ENCODE measurements around the gene RAB9B. TPM values are rescaled to one million over a fixed set of nuclear protein-coding genes. Genes with fewer than 3 reads are reported as not detected.

Gene RAB9B
- total and polyA plus RNA-seq, 4 experiments from 2014 or later = 0.15 to 0.26 (median 0.23) TPM

Other genes with a start within 250 kb of the RAB9B start
- 10 to 100 TPM; 10.0 to 11.2 TPM for gene TCEAL4, start 246.7 kb downstream of the RAB9B start, total RNA-seq
- gene TCEAL4, start 246.7 kb downstream of the RAB9B start, polyA plus RNA-seq = 10 to 100 TPM in 1 of 2 donors, 1 to 10 TPM in 1; 8.8 to 13.4 TPM
- gene TCEAL3, start 224.3 kb downstream of the RAB9B start, total RNA-seq = 1 to 10 TPM; 5.7 to 7.7 TPM
- 1 to 10 TPM; 3.8 to 6.7 TPM for gene TCEAL3, start 224.3 kb downstream of the RAB9B start, polyA plus RNA-seq
- gene TCEAL1, start 203.3 kb downstream of the RAB9B start, total RNA-seq = 10 to 100 TPM; 10.6 to 11.1 TPM
- 10 to 100 TPM; 10.1 to 18.4 TPM for gene TCEAL1, start 203.3 kb downstream of the RAB9B start, polyA plus RNA-seq
- gene MORF4L2, start 145.6 kb downstream of the RAB9B start, total RNA-seq = 100 to 1,000 TPM; 105 to 110 TPM
- 10 to 100 TPM; 78.7 to 79.9 TPM for gene MORF4L2, start 145.6 kb downstream of the RAB9B start, polyA plus RNA-seq
- not detected for gene TMEM31, start 121.3 kb downstream of the RAB9B start, total RNA-seq
- under 1 TPM in 1 of 2 donors, not detected in 1; 0.39 TPM for gene TMEM31, start 121.3 kb downstream of the RAB9B start, polyA plus RNA-seq
- gene PLP1, start 55.4 kb downstream of the RAB9B start, total RNA-seq = not detected
- gene PLP1, start 55.4 kb downstream of the RAB9B start, polyA plus RNA-seq = not detected
- 1 to 10 TPM; 6.1 to 6.5 TPM for gene TMSB15B, start 130.4 kb upstream of the RAB9B start, total RNA-seq
- gene TMSB15B, start 130.4 kb upstream of the RAB9B start, polyA plus RNA-seq = 1 to 10 TPM; 4.5 to 6.4 TPM
- not detected for gene H2BW1, start 181.5 kb upstream of the RAB9B start, total RNA-seq
- not detected for gene H2BW1, start 181.5 kb upstream of the RAB9B start, polyA plus RNA-seq
- gene H2BW2, start 207.7 kb upstream of the RAB9B start, total RNA-seq = not detected
- not detected for gene H2BW2, start 207.7 kb upstream of the RAB9B start, polyA plus RNA-seq
- gene TMSB15C, start 244.0 kb upstream of the RAB9B start, total RNA-seq = 1 to 10 TPM; 2.8 to 3.6 TPM
- under 1 TPM; 0.41 to 0.48 TPM for gene TMSB15C, start 244.0 kb upstream of the RAB9B start, polyA plus RNA-seq

All from CD4-positive, alpha-beta memory T cell (primary cell).